ENCODE results near the gene EPO.
"Not testable (repeated sequence)": the region's sequence is repeated elsewhere in the genome, so short reads cannot be mapped to it uniquely, and the experiment has no call there.

DNA sequence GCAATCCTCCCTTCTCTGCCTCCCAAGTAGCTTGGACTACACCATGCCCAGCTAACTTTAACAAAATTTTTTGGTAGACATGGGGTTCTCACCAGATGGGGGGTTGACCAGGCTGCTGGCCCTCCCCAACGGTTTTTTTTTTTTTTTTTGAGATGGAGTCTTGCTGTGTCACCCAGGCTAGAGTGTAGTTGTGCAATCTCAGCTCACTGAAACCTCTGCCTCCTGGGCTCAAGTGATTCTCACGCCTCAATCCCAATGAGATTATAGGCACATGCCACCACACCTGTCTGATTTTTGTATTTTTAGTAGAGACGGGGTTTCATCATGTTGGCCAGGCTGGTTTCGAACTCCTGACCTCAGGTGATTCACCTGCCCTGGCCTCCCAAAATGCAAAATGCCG, 42.6 kb downstream of the EPO start:
- TF ChIP-seq, protein P1, sequence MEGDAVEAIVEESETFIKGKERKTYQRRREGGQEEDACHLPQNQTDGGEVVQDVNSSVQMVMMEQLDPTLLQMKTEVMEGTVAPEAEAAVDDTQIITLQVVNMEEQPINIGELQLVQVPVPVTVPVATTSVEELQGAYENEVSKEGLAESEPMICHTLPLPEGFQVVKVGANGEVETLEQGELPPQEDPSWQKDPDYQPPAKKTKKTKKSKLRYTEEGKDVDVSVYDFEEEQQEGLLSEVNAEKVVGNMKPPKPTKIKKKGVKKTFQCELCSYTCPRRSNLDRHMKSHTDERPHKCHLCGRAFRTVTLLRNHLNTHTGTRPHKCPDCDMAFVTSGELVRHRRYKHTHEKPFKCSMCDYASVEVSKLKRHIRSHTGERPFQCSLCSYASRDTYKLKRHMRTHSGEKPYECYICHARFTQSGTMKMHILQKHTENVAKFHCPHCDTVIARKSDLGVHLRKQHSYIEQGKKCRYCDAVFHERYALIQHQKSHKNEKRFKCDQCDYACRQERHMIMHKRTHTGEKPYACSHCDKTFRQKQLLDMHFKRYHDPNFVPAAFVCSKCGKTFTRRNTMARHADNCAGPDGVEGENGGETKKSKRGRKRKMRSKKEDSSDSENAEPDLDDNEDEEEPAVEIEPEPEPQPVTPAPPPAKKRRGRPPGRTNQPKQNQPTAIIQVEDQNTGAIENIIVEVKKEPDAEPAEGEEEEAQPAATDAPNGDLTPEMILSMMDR (conservative IDR thresholded peaks at IDR 0.05), result not testable (repeated sequence)
- TF ChIP-seq ZFX (IDR thresholded peaks at IDR 0.05), result not testable (repeated sequence)
